PC-9 (cell line): Measurements from ENCODE around the gene COQ9. TPM values are rescaled to one million over a fixed set of nuclear protein-coding genes. Genes with fewer than 3 reads are reported as not detected.

ENCODE experiments used
- BruUV-seq: library from RNA; stranded (reverse); fragments of 400-500 nt; replicated peaks from 2 replicates; lab custom pipeline; 2021; lab: Mats Ljungman, UMichigan
- CTCF ChIA-PET: fragments of 300-600 bp; sonication (Branson Sonifier 250); formaldehyde crosslinking; loops from one replicate; lab custom pipeline; 2022; ENCODE audit warnings: antibody characterized with exemption; lab: Charles Lee
- POLR2A ChIA-PET: fragments of 300-600 bp; sonication (Branson Sonifier 250); formaldehyde crosslinking; loops from one replicate; lab custom pipeline; 2022; ENCODE audit warnings: antibody characterized with exemption; ENCODE audit not compliant: unreplicated experiment; lab: Charles Lee
- DNase-seq, 2 experiments: peaks; one replicate each; pipeline versions ENCODE4 v3.0.0 to v3.0.0-alpha.2; 2015 to 2022; ENCODE audit warnings: mixed read lengths in 1 of 2
- H2AFZ ChIP-seq: fragments of 200-600 bp; sonication (generic); 2 replicates; pipeline ENCODE4 v1.8.1; 2017; ENCODE audit warnings: antibody characterized with exemption
- H3F3A ChIP-seq: fragments of 200-600 bp; sonication (generic); 2 replicates; pipeline ENCODE4 v1.8.1; 2017; ENCODE audit warnings: antibody characterized with exemption, mild to moderate bottlenecking, low read depth; ENCODE audit not compliant: insufficient read depth
- H3K27ac ChIP-seq: fragments of 200-600 bp; sonication (generic); 2 replicates; pipeline ENCODE4 v1.6.1; 2016; ENCODE audit warnings: mixed run types
- H3K27me3 ChIP-seq: fragments of 200-600 bp; sonication (generic); 2 replicates; pipeline ENCODE4 v1.6.1; 2016; ENCODE audit warnings: low read depth, mixed run types; ENCODE audit not compliant: insufficient read depth
- H3K36me3 ChIP-seq: fragments of 200-600 bp; sonication (generic); 2 replicates; pipeline ENCODE4 v1.6.1; 2016; ENCODE audit warnings: low read depth, mixed run types
- H3K4me1 ChIP-seq: fragments of 200-600 bp; sonication (generic); replicated peaks from 2 replicates; pipeline ENCODE4 v1.6.1; 2016; ENCODE audit warnings: mixed run types; ENCODE audit not compliant: insufficient read depth
- H3K4me2 ChIP-seq: fragments of 200-600 bp; sonication (generic); 2 replicates; pipeline ENCODE4 v1.6.1; 2017; ENCODE audit warnings: mixed run types
- H3K4me3 ChIP-seq: fragments of 200-600 bp; sonication (generic); 2 replicates; pipeline ENCODE4 v1.6.1; 2016; ENCODE audit warnings: mixed run types
- H3K79me2 ChIP-seq: fragments of 200-600 bp; sonication (generic); 2 replicates; pipeline ENCODE4 v1.6.1; 2017; ENCODE audit warnings: low read depth, mixed run types
- H3K9me2 ChIP-seq: fragments of 200-600 bp; sonication (generic); 2 replicates; pipeline ENCODE4 v1.8.1; 2017; ENCODE audit warnings: mild to moderate bottlenecking; ENCODE audit not compliant: insufficient read depth
- H3K9me3 ChIP-seq: fragments of 200-600 bp; sonication (generic); 2 replicates; pipeline ENCODE4 v1.8.1; 2016; ENCODE audit warnings: low read depth; ENCODE audit not compliant: insufficient read depth
- H4K20me1 ChIP-seq: fragments of 200-600 bp; sonication (generic); 2 replicates; pipeline ENCODE4 v1.8.1; 2017; ENCODE audit not compliant: insufficient read depth
- EZH2 ChIP-seq: fragments of 200-600 bp; sonication (generic); IDR thresholded peaks from 2 replicates; pipeline ENCODE4 v1.8.0; 2017; ENCODE audit warnings: antibody characterized with exemption, low read depth
- intact Hi-C: fragments of 100-400 bp; cut with micrococcal nuclease; formaldehyde crosslinking; loops from one replicate; pipeline ENCODE4 v1.10.0; 2022; ENCODE audit not compliant: unreplicated experiment
- total RNA-seq: library from RNA; stranded (reverse); gene quantifications from 2 replicates; pipeline ENCODE4 v1.2.3, GENCODE V29; 2021
- TF ChIP-seq, protein P1 (sequence below): fragments of 200-600 bp; sonication (generic); conservative IDR thresholded peaks from 2 replicates; pipeline ENCODE4 v1.6.1; 2017; ENCODE audit warnings: mixed run types, antibody characterized with exemption, mild to moderate bottlenecking, moderate library complexity

Gene COQ9
- total RNA-seq, 1 experiment from 2014 or later, result 58.3 TPM

DNA sequence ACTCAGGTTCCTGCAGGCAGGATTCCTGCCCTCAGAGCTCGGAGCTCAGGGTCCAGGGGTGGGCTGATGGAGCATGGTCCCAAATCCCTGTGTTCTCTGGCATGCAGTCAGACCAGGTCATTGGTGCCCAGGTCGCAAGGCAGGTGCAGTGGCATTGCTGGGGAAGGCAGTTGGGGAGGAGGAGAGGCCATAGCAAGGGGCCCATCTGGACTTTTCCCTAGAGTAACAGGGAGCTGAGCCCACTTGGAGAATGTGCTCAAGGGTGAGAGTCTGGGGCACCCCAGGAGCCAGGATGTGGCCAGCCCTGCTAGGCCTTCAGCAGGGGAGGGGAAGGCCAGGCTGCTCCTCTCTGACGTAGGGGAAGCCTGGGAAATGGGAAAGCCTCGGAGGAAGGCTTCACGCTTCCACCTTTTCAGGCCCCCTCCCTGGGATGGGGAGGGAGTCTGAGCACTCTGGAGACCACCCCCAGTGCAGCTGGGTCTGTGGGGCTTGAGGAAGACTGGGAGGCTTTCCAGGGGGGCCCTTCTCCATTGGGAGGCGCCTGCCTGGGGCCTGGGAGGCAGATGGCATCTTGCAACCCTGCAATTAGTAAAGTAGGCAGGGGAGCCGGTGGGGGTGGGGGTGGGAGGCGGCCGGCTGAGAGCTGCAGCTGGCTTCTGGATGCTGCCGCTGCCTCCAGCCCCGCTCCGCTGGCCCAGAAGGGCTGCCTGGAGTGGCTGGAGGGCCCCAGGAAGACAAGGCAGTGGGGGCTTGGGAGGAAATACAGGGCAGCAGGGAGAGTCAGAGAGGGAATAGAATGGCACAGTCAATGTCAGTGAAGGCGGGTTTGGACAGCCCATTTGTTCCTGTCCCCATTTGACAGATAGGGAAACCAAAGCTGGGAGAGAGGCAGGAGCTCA, 60.1 kb downstream of the COQ9 start:
- POLR2A ChIA-PET, result interaction anchor here (0.7 kb wide), 1 partner anchor 936 kb away, joined by 6 read pairs; no protein-coding TSS in a partner anchor
- Histone ChIP-seq H3F3A (no peaks in the 10 kb centered on the region), H3K4me1 (no peaks in the 10 kb centered on the region), H3K79me2 (no peaks in the 10 kb centered on the region), H2AFZ (no peak overlapping the region), H3K27ac (no peak overlapping the region), H3K9me3 (no peaks in the 10 kb centered on the region), H3K4me2 (no peak overlapping the region), H3K4me3 (no peak overlapping the region), H3K27me3 (peaks cover 11% of the 10 kb centered on the region; the same call in 1 of the 2 replicates), H4K20me1 (no peaks in the 10 kb centered on the region), H3K36me3 (no peaks in the 10 kb centered on the region), H3K9me2 (no peaks in the 10 kb centered on the region)
- BruUV-seq, result no TSS peak
- TF ChIP-seq EZH2, result no peak
- TF ChIP-seq, protein P1, sequence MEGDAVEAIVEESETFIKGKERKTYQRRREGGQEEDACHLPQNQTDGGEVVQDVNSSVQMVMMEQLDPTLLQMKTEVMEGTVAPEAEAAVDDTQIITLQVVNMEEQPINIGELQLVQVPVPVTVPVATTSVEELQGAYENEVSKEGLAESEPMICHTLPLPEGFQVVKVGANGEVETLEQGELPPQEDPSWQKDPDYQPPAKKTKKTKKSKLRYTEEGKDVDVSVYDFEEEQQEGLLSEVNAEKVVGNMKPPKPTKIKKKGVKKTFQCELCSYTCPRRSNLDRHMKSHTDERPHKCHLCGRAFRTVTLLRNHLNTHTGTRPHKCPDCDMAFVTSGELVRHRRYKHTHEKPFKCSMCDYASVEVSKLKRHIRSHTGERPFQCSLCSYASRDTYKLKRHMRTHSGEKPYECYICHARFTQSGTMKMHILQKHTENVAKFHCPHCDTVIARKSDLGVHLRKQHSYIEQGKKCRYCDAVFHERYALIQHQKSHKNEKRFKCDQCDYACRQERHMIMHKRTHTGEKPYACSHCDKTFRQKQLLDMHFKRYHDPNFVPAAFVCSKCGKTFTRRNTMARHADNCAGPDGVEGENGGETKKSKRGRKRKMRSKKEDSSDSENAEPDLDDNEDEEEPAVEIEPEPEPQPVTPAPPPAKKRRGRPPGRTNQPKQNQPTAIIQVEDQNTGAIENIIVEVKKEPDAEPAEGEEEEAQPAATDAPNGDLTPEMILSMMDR, result no peak
- DNase-seq, result no peak
- CTCF ChIA-PET, result no interaction called here
- intact Hi-C loops, result no loop called here

DNA sequence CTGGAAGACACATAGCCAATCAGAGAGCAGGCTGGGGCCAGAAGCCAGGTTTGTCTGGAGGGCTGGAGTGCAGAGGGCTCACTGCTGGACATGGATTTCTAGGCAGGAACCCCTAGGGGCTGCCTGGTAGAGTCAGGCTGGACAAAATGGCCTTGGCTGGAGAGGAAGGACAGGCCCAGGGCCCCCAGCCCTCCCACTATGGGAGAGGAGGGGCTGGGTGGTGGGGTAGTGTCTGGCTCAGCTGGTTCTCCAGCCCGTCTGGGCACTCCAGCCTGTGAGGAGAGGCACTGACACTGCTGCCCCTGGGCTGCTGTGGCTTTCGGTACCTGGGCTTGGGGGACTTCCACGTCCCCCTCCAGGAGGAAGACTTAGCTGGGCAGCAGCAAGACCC, 60.8 kb downstream of the COQ9 start:
- H3K27ac ChIP-seq, result no peak overlapping the region
- no peak overlapping the region for H3K4me3 ChIP-seq
- intact Hi-C loops, result no loop called here
- ChIA-PET CTCF (no interaction called here), POLR2A (no interaction called here)
- H3K9me2 ChIP-seq, result no peaks in the 10 kb centered on the region
- no peak for DNase-seq
- no peaks in the 10 kb centered on the region for H3K9me3 ChIP-seq
- H3K4me1 ChIP-seq, result no peaks in the 10 kb centered on the region
- no peaks in the 10 kb centered on the region for H3K36me3 ChIP-seq
- peaks cover 11% of the 10 kb centered on the region; the same call in 1 of the 2 replicates for H3K27me3 ChIP-seq
- H3K4me2 ChIP-seq, result no peak overlapping the region
- no peaks in the 10 kb centered on the region for H3K79me2 ChIP-seq
- TF ChIP-seq, protein P1, result no peak
- TF ChIP-seq EZH2, result no peak
- H2AFZ ChIP-seq, result no peak overlapping the region
- BruUV-seq, result no TSS peak
- H4K20me1 ChIP-seq, result no peaks in the 10 kb centered on the region
- H3F3A ChIP-seq, result no peaks in the 10 kb centered on the region

DNA sequence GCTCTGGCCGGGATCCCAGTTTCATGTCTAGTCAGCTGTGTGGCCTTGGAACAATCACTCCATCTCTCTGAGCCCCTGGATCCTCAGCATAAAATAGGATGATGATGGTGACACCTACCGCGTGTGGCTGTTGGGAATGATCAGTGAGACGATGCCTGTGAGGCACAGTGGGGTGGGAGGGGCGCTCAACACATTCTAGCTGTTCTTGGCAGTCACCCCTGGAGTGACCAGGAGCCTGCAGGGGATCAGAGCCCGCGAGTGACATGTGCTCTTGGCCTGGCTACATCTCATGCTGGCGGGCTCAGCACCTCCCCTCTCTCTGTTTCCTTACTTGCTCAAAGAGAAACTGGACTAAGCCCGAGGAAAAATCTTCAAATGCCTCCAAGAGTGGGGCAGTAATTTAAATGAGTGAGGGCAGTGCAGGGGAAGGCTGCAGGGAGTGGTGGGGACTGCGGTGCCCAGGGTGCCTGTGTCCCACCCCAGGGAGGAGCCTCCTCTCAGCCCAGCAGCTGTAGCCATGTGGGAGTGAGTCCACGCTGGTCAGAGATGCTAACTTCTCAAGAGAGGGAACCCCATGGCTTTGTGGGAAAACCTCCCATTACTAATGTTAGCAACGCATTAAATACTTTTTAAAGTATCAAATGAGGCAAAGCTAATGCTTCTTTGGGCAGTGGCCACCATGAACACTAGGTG, 62.1 kb downstream of the COQ9 start:
- Histone ChIP-seq H3K36me3 (no peaks in the 10 kb centered on the region), H3K4me3 (no peak overlapping the region), H3K9me3 (no peaks in the 10 kb centered on the region), H3K27ac (no peak overlapping the region), H2AFZ (no peak overlapping the region), H4K20me1 (no peaks in the 10 kb centered on the region), H3F3A (no peaks in the 10 kb centered on the region), H3K79me2 (no peaks in the 10 kb centered on the region), H3K4me1 (no peaks in the 10 kb centered on the region), H3K27me3 (peaks cover 7% of the 10 kb centered on the region; the same call in 1 of the 2 replicates), H3K9me2 (no peaks in the 10 kb centered on the region), H3K4me2 (no peak overlapping the region)
- no TSS peak for BruUV-seq
- CTCF ChIA-PET, result no interaction called here
- no peak for TF ChIP-seq EZH2
- TF ChIP-seq, protein P1, result no peak
- intact Hi-C loops, result no loop called here
- DNase-seq, result no peak
- POLR2A ChIA-PET, result no interaction called here
